ENCODE results near the gene ZNF668.

The ZNF668 gene

GRCh38 chr16:31033709-31034492, 40.1 kb downstream of the ZNF668 start:
- DNase-seq (ENCODE audit: low read depth) = peak; percentile 85
- no peak for TF ChIP-seq CTCF (conservative IDR thresholded peaks at IDR 0.05; ENCODE audit: low read depth, low read length)
- H3K4me3 ChIP-seq (ENCODE audit: low read depth, low read length) = peak overlapping the region; percentile 100

GRCh38 chr16:31032736-31033708, 41.0 kb downstream of the ZNF668 start, which contains the start of gene STX4:
Gene STX4 (plus strand): TSS chr16:31033558. CDS start chr16:31033806, 248 bp downstream.
- peak within 1 kb of the TSS; percentile 100 for H3K4me3 ChIP-seq (ENCODE audit: low read depth, low read length)
- peak; percentile 5 for TF ChIP-seq CTCF (conservative IDR thresholded peaks at IDR 0.05; ENCODE audit: low read depth, low read length)
- DNase-seq (ENCODE audit: low read depth) = peak; percentile 98

GRCh38 chr16:31031276-31031675, 42.8 kb downstream of the ZNF668 start:
- no peak for TF ChIP-seq CTCF (conservative IDR thresholded peaks at IDR 0.05; ENCODE audit: low read depth, low read length)
- no peak overlapping the region for H3K4me3 ChIP-seq (ENCODE audit: low read depth, low read length)
- no peak for DNase-seq (ENCODE audit: low read depth)

GRCh38 chr16:31029272-31029671, 44.8 kb downstream of the ZNF668 start:
- no peak for TF ChIP-seq CTCF (conservative IDR thresholded peaks at IDR 0.05; ENCODE audit: low read depth, low read length)
- H3K4me3 ChIP-seq (ENCODE audit: low read depth, low read length) = no peak overlapping the region
- no peak for DNase-seq (ENCODE audit: low read depth)

GRCh38 chr16:31025339-31025738, 48.7 kb downstream of the ZNF668 start:
- no peak for TF ChIP-seq CTCF (conservative IDR thresholded peaks at IDR 0.05; ENCODE audit: low read depth, low read length)
- H3K4me3 ChIP-seq (ENCODE audit: low read depth, low read length) = no peak overlapping the region
- DNase-seq (ENCODE audit: low read depth) = no peak

- no peak for DNase-seq (ENCODE audit: low read depth)
- H3K4me3 ChIP-seq (ENCODE audit: low read depth, low read length) = no peak overlapping the region
- no peak for TF ChIP-seq CTCF (conservative IDR thresholded peaks at IDR 0.05; ENCODE audit: low read depth, low read length)
Observed at GRCh38 chr16:31023627-31024226, 50.3 kb downstream of the ZNF668 start.

Measured in choroid plexus epithelial cell (primary cell).